Kidney (tissue), 14 donors: ENCODE data around the gene ISG15. TPM values are rescaled to one million over a fixed set of nuclear protein-coding genes. Genes with fewer than 3 reads are reported as not detected.
"Not testable (repeated sequence)": the region's sequence is repeated elsewhere in the genome, so short reads cannot be mapped to it uniquely, and the experiment has no call there.

Source experiments
- DNase-seq, 5 donors: peaks; one replicate each; pipeline ENCODE4 v3.0.0-alpha.2; 2013 to 2020
- FAIRE-seq: peaks from 2 replicates; lab custom pipeline; 2012; peaks lifted over from hg19 to GRCh38; lab: Jason Lieb, UNC
- H3K27ac ChIP-seq, 2 donors: one replicate each; pipeline ENCODE4 v1.7.0; 2013; ENCODE audit warnings: low read depth in 2 of 2, low read length in 2 of 2, inconsistent platforms in 1 of 2
- H3K27me3 ChIP-seq: one replicate; pipeline ENCODE4 v1.7.1; 2013; ENCODE audit warnings: low read length, inconsistent platforms; ENCODE audit not compliant: control insufficient read depth, insufficient read depth
- H3K36me3 ChIP-seq, 3 donors: one replicate each; pipeline versions ENCODE4 v1.7.0 to v1.7.1; 2013; ENCODE audit warnings: low read length in 3 of 3, control low read depth in 1 of 3, inconsistent platforms in 1 of 3; ENCODE audit not compliant: insufficient read depth in 3 of 3, control insufficient read depth in 2 of 3
- H3K4me1 ChIP-seq, 3 donors: one replicate each; pipeline versions ENCODE4 v1.7.0 to v1.7.1; 2013; ENCODE audit warnings: low read length in 3 of 3, inconsistent platforms in 1 of 3, low read depth in 1 of 3; ENCODE audit not compliant: control insufficient read depth in 2 of 3, insufficient read depth in 2 of 3
- H3K4me3 ChIP-seq, 3 donors: one replicate each; pipeline versions ENCODE4 v1.7.0 to v1.8.1; 2013; ENCODE audit warnings: low read length in 3 of 3, control low read depth in 1 of 3, inconsistent platforms in 1 of 3
- H3K9ac ChIP-seq, 3 donors: one replicate each; pipeline versions ENCODE4 v1.7.0 to v1.7.1; 2013; ENCODE audit warnings: low read length in 3 of 3, control low read depth in 1 of 3, inconsistent platforms in 1 of 3
- H3K9me3 ChIP-seq, 3 donors: one replicate each; pipeline versions ENCODE4 v1.7.0 to v1.7.1; 2013; ENCODE audit warnings: low read length in 3 of 3, control low read depth in 1 of 3, inconsistent platforms in 1 of 3; ENCODE audit not compliant: control insufficient read depth in 2 of 3, insufficient read depth in 1 of 3
- CTCF ChIP-seq: IDR thresholded peaks from 3 replicates; pipeline ENCODE4 v1.5.1; 2012; ENCODE audit warnings: mild to moderate bottlenecking, moderate library complexity, borderline replicate concordance; ENCODE audit not compliant: insufficient read depth; ENCODE audit errors: extremely low read depth
- intact Hi-C: fragments of 100-400 bp; cut with DNase I; formaldehyde crosslinking; loops from one replicate; pipeline ENCODE4 v1.11.1; 2022
- polyA plus RNA-seq: library from polyadenylated mRNA; stranded (reverse); fragments of 350-450 nt; fragmentation: Illumina TruSeq; extraction: RNeasy Lipid Tissue Mini Kit (QIAGEN cat#74804); gene quantifications from one replicate; pipeline ENCODE4 v1.2.3, GENCODE V29; 2014; ENCODE audit warnings: low read depth, low replicate concordance; ENCODE audit not compliant: insufficient read depth
- total RNA-seq: library from RNA; stranded (reverse); fragmentation: NEBNext Ultra II Directional; extraction: Animal tissue kit (Norgen Biotek cat#: 25700); gene quantifications from one replicate; pipeline ENCODE4 v1.2.1, GENCODE V29; 2021
- donor health status: control.
- donor health status: control.
- donor health status: control.
- donor health status: control.
- donor health status: control.
- donor health status: DM: yes; HTN: yes; CAD: no.
- donor health status: Normal renal cell carcinoma (clear cell type).

ISG15 gene
- total and polyA plus RNA-seq, 2 donors from 2014 or later, result 23.9 to 65.9 TPM

DNA sequence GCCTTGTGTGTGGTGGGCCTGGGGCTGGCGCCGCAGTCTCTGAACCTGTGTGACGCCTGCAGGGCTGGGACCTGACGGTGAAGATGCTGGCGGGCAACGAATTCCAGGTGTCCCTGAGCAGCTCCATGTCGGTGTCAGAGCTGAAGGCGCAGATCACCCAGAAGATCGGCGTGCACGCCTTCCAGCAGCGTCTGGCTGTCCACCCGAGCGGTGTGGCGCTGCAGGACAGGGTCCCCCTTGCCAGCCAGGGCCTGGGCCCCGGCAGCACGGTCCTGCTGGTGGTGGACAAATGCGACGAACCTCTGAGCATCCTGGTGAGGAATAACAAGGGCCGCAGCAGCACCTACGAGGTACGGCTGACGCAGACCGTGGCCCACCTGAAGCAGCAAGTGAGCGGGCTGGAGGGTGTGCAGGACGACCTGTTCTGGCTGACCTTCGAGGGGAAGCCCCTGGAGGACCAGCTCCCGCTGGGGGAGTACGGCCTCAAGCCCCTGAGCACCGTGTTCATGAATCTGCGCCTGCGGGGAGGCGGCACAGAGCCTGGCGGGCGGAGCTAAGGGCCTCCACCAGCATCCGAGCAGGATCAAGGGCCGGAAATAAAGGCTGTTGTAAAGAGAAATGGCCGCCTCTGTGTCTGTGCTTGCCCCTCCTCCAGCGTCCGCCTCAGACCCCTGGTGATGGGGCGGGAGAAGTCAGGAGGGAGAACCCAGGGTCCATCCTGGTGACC, 788 bp downstream of the ISG15 start:
- no peaks in the 10 kb centered on the region for H3K27me3 ChIP-seq
- no peak for TF ChIP-seq CTCF
- peaks cover 0 to 6% (median 0%) of the 10 kb centered on the region in 3 donors for H3K4me1 ChIP-seq
- intact Hi-C loops, result no loop called here
- peak overlapping the region; percentile 83 to 87 for H3K27ac ChIP-seq
- H3K9ac ChIP-seq, result peak overlapping the region in 2 of 3 donors; percentile 87 to 89
- H3K36me3 ChIP-seq, result no peaks in the 10 kb centered on the region
- H3K9me3 ChIP-seq, result no peaks in the 10 kb centered on the region
- DNase-seq (peak in 2 of 5 donors; percentile 62 to 85), FAIRE-seq (no peak)
- H3K4me3 ChIP-seq, result peak overlapping the region in 2 of 3 donors; percentile 94 to 98

DNA sequence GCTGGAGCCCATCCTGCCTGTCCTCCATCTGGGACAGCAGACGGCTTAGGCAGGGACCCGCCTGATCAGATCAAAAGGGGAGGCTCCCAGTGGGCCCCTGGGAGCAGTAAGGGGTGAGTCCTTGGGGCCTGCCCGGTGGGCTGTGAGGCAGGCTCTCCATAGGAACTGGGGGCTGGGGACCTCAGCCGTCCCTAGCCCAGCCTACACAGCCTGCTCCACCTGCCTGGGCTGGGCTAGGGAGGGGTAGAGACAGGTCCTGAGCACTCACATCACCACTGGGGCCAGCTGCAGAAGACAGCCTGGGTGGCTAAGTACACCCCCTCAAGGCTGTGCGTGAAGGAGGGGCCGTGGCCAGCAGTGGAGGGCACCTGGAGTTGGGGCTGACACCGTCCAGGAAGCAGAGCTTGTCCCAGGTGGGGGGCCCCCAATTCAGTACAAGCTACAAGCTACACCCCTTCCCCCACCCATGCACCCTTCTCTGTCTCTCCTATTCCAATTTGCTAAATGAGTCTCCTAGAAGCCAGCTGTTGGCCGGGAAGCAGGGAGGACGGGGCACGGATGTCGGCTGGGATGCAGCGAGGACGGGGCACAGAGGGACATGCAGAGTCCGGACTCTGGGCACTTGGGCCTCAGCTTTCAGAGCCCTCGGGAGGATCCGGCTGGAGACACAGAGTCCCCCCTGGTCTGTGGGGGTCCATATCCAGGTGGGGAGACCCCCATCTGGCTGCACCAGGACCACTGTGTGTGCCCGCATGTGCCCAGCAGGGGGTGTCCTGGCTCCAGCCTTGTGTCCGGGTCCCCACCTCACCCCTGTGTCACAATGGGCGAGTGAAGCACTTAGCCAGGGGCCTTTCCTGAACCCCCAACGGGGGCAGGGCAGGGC, 1.7 kb downstream of the ISG15 start:
- H3K27ac ChIP-seq, result no peak overlapping the region
- H3K4me3 ChIP-seq, result no peak overlapping the region
- H3K9me3 ChIP-seq, result no peaks in the 10 kb centered on the region
- no peak overlapping the region for H3K9ac ChIP-seq
- peak; percentile 17 for TF ChIP-seq CTCF
- intact Hi-C loops, result no loop called here
- no peaks in the 10 kb centered on the region for H3K27me3 ChIP-seq
- FAIRE-seq (no peak), DNase-seq (peak in 1 of 5 donors; percentile 71)
- H3K4me1 ChIP-seq, result peaks cover 0 to 6% (median 0%) of the 10 kb centered on the region in 3 donors
- H3K36me3 ChIP-seq, result no peaks in the 10 kb centered on the region

GRCh38 chr1:1017397-1018320, 4.4 kb downstream of the ISG15 start:
- H3K27me3 ChIP-seq, intact Hi-C loops, FAIRE-seq, H3K9me3 ChIP-seq, H3K36me3 ChIP-seq, H3K9ac ChIP-seq, H3K27ac ChIP-seq, H3K4me3 ChIP-seq: not testable (repeated sequence)
- peak in 1 of 5 donors; percentile 31 for DNase-seq
- H3K4me1 ChIP-seq, result peaks cover 0 to 12% (median 0%) of the 10 kb centered on the region in 3 donors

- H3K9ac ChIP-seq, FAIRE-seq, H3K4me3 ChIP-seq, H3K27me3 ChIP-seq, H3K36me3 ChIP-seq, H3K9me3 ChIP-seq, intact Hi-C loops, H3K27ac ChIP-seq: not testable (repeated sequence)
- peak in 1 of 5 donors; percentile 58 for DNase-seq
- H3K4me1 ChIP-seq, result peaks cover 0 to 12% (median 0%) of the 10 kb centered on the region in 3 donors
These were observed 5.0 kb downstream of the ISG15 start for GRCh38 chr1:1018321-1018685.
